HEK293 (cell line): ENCODE data around the gene SYDE2.

Source experiments
- TF ChIP-seq, protein P1 (sequence below): fragments of 450-650 bp; formaldehyde crosslinking; IDR thresholded peaks from 2 replicates; pipeline ENCODE4 v1.5.1; 2016; ENCODE audit warnings: missing biosample characterization, missing genetic modification characterization
- TF ChIP-seq, protein P2 (sequence below): fragments of 450-650 bp; formaldehyde crosslinking; IDR thresholded peaks from 2 replicates; pipeline ENCODE4 v1.5.1; 2016; ENCODE audit warnings: missing biosample characterization, missing genetic modification characterization

DNA sequence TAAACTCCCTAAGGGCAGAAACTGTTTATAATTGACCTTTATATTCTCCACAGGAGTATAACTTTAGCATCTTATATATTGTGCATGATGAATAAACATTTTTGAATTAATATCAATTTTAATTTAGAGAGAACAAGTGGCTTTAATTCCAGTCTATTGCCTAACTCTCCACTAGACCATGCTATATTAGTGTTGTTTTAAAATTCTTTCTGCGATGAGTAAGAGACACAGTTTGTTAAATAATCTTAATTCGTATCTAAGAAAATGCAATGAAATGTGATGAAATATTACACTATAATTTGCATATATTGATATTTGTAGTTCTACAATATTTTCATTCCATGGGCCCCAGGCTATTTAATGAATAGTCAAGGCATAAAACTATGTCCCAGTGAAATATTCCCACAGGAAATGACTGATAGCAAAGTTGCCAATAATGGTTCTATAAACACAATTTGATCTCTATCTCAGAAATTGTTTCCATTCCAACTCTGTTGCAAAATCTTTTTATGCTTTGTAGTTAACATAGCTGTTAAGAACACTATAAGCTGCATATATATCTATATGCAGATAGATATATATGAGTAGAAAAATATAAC, 2.9 kb upstream of the SYDE2 start:
- TF ChIP-seq, protein P1, sequence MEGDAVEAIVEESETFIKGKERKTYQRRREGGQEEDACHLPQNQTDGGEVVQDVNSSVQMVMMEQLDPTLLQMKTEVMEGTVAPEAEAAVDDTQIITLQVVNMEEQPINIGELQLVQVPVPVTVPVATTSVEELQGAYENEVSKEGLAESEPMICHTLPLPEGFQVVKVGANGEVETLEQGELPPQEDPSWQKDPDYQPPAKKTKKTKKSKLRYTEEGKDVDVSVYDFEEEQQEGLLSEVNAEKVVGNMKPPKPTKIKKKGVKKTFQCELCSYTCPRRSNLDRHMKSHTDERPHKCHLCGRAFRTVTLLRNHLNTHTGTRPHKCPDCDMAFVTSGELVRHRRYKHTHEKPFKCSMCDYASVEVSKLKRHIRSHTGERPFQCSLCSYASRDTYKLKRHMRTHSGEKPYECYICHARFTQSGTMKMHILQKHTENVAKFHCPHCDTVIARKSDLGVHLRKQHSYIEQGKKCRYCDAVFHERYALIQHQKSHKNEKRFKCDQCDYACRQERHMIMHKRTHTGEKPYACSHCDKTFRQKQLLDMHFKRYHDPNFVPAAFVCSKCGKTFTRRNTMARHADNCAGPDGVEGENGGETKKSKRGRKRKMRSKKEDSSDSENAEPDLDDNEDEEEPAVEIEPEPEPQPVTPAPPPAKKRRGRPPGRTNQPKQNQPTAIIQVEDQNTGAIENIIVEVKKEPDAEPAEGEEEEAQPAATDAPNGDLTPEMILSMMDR (tag by site-specific recombination): no peak
- TF ChIP-seq, protein P2, sequence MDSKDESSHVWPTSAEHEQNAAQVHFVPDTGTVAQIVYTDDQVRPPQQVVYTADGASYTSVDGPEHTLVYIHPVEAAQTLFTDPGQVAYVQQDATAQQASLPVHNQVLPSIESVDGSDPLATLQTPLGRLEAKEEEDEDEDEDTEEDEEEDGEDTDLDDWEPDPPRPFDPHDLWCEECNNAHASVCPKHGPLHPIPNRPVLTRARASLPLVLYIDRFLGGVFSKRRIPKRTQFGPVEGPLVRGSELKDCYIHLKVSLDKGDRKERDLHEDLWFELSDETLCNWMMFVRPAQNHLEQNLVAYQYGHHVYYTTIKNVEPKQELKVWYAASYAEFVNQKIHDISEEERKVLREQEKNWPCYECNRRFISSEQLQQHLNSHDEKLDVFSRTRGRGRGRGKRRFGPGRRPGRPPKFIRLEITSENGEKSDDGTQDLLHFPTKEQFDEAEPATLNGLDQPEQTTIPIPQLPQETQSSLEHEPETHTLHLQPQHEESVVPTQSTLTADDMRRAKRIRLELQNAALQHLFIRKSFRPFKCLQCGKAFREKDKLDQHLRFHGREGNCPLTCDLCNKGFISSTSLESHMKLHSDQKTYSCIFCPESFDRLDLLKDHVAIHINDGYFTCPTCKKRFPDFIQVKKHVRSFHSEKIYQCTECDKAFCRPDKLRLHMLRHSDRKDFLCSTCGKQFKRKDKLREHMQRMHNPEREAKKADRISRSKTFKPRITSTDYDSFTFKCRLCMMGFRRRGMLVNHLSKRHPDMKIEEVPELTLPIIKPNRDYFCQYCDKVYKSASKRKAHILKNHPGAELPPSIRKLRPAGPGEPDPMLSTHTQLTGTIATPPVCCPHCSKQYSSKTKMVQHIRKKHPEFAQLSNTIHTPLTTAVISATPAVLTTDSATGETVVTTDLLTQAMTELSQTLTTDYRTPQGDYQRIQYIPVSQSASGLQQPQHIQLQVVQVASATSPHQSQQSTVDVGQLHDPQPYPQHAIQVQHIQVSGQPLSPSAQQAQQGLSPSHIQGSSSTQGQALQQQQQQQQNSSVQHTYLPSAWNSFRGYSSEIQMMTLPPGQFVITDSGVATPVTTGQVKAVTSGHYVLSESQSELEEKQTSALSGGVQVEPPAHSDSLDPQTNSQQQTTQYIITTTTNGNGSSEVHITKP (tag by site-specific recombination): no peak
